Heart left ventricle (tissue), 16 donors: Measurements from ENCODE around the gene HS3ST1. TPM values are rescaled to one million over a fixed set of nuclear protein-coding genes. Genes with fewer than 3 reads are reported as not detected.

Source experiments
- ATAC-seq, 4 donors: fragments of 200-7000 bp; cut with Tn5 transposase; one replicate each; pipeline ENCODE4 v1.9.1; 2020 to 2022; ENCODE audit warnings: moderate library complexity in 4 of 4, mild to moderate bottlenecking in 3 of 4, moderate number of reproducible peaks in 1 of 4
- DNase-seq, 5 donors: peaks; one replicate each; pipeline ENCODE4 v3.0.0-alpha.2; 2020
- H3K27ac ChIP-seq, 12 donors: fragments of 200-600 bp; sonication (generic) in 4 of 12; one replicate each; pipeline versions ENCODE4 v1.5.0 to v1.8.0; 2016 to 2022; ENCODE audit warnings: mild to moderate bottlenecking in 2 of 12
- H3K27me3 ChIP-seq, 9 donors: fragments of 200-600 bp; sonication (generic) in 2 of 9; one replicate each; pipeline versions ENCODE4 v1.5.1 to v1.8.0; 2016 to 2022; ENCODE audit warnings: mild to moderate bottlenecking in 3 of 9
- H3K36me3 ChIP-seq, 9 donors: fragments of 200-600 bp; sonication (generic) in 2 of 9; one replicate each; pipeline versions ENCODE4 v1.5.0 to v1.8.0; 2018 to 2022; ENCODE audit warnings: mild to moderate bottlenecking in 2 of 9
- H3K4me1 ChIP-seq, 12 donors: fragments of 200-600 bp; sonication (generic) in 4 of 12; one replicate each; pipeline versions ENCODE4 v1.5.0 to v1.8.0; 2016 to 2022; ENCODE audit warnings: mild to moderate bottlenecking in 3 of 12
- H3K4me3 ChIP-seq, 12 donors: fragments of 200-600 bp; sonication (generic) in 4 of 12; one replicate each; pipeline versions ENCODE4 v1.5.0 to v1.8.0; 2017 to 2022; ENCODE audit warnings: mild to moderate bottlenecking in 9 of 12, moderate library complexity in 4 of 12
- H3K9me3 ChIP-seq, 12 donors: fragments of 200-600 bp; sonication (generic) in 4 of 12; one replicate each; pipeline versions ENCODE4 v1.5.0 to v1.8.0; 2016 to 2022; ENCODE audit warnings: mild to moderate bottlenecking in 1 of 12
- POLR2A ChIP-seq, 2 donors: fragments of 450-650 bp; IDR thresholded peaks; one replicate each; pipeline ENCODE4 v1.6.1; 2017; ENCODE audit warnings: antibody characterized with exemption in 2 of 2, mild to moderate bottlenecking in 2 of 2, moderate library complexity in 2 of 2
- WGBS, 4 donors: extraction: QIAGEN DNeasy Blood & Tissue Kit in 2 of 4; methylation state at CpG; one replicate each; pipeline versions ENCODE4 v1.1.5 to v1.1.7; 2013 to 2018; 5-methylcytosine and 5-hydroxymethylcytosine counted together
- intact Hi-C, 10 donors: fragments of 100-400 bp; cut with DNase I; formaldehyde crosslinking; loops; one replicate each; pipeline versions ENCODE4 v1.11.1 to v1.14.2; 2022
- polyA plus RNA-seq, 2 donors: library from polyadenylated mRNA; stranded (reverse); fragments of 200-250 nt; gene quantifications; one replicate each; pipeline ENCODE4 v1.2.3, GENCODE V29; 2013
- total RNA-seq, 9 donors: library from RNA; depleted of rRNA in 2 of 9; stranded (reverse); fragments of >200 nt in 2 of 9; fragmentation: NEBNext Ultra II Directional in 3 of 9; extraction: Animal tissue kit (Norgen Biotek cat#: 25700) in 3 of 9; gene quantifications; one replicate each; pipeline versions ENCODE4 v1.1.0 to v1.2.4, GENCODE V29; 2016 to 2023
- TF ChIP-seq, protein P1 (sequence below), 12 donors: fragments of 200-600 bp; sonication (generic) in 4 of 12; IDR thresholded peaks; one replicate each; pipeline versions ENCODE4 v1.5.0 to v1.8.0; 2018 to 2022; ENCODE audit warnings: antibody characterized with exemption in 12 of 12, mild to moderate bottlenecking in 5 of 12
- donor health status: ischemic (EF 13 %, LVEDD 7.1; RV severe dilation, severe dysfunction).
- donor health status: healthy with polysubstance abuse.
- donor health status: DM: no; HTN: yes; CAD: no.
- donor health status: DM: no; HTN: no; CAD: no.
- donor health status: ischemic (EF 25% LVEDD 6.9; RV normal size, moderate dysfunction).
- donor health status: ischemic (EF 25% LVEDD 5.7; RV mildly dilated, moderate dysfunction).
- donor health status: healthy.
- donor health status: DM: yes; HTN: yes; CAD: no.
- donor health status: ischemic (EF 35%, LVEDD 5.7; RV mildly dilated, moderate dysfunction).
- donor health status: nonischemic (EF 11% LVEDD 7.7; RV severe dilation, severe dysfunction).
- donor health status: DM: yes; HTN: yes; CAD: no.
- donor health status: PGD.
- donor health status: ischemic (EF 29% LVEDD 5.4; RV normal size, mild dysfunction).
- donor health status: nonischemic (EF 23%, LVEDD 6.1; RV moderate dilation, normal function).

The HS3ST1 gene
- total and polyA plus RNA-seq, 11 donors = 0.30 to 2.5 (median 1.1) TPM

GRCh38 chr4:11355226-11355625 lies 73.5 kb downstream of the HS3ST1 start:
- DNase-seq (no peak), ATAC-seq (no peak)
- intact Hi-C loops = loop anchor here in 1 of 10 donors (5.0 kb wide), 1 partner anchor 112 kb away; no protein-coding TSS in a partner anchor
- no peaks in the 10 kb centered on the region for H3K4me1 ChIP-seq
- no peaks in the 10 kb centered on the region for H3K9me3 ChIP-seq
- no peak overlapping the region for H3K27ac ChIP-seq
- WGBS, 4 donors = 73 to 86% (median 83%) methylated on average over 8 of the region's 8 CpGs
- H3K27me3 ChIP-seq = peaks cover 0 to 4% (median 0%) of the 10 kb centered on the region in 9 donors
- H3K4me3 ChIP-seq = no peak overlapping the region
- no peak for TF ChIP-seq POLR2A (IDR thresholded peaks at IDR 0.05)
- TF ChIP-seq, protein P1, sequence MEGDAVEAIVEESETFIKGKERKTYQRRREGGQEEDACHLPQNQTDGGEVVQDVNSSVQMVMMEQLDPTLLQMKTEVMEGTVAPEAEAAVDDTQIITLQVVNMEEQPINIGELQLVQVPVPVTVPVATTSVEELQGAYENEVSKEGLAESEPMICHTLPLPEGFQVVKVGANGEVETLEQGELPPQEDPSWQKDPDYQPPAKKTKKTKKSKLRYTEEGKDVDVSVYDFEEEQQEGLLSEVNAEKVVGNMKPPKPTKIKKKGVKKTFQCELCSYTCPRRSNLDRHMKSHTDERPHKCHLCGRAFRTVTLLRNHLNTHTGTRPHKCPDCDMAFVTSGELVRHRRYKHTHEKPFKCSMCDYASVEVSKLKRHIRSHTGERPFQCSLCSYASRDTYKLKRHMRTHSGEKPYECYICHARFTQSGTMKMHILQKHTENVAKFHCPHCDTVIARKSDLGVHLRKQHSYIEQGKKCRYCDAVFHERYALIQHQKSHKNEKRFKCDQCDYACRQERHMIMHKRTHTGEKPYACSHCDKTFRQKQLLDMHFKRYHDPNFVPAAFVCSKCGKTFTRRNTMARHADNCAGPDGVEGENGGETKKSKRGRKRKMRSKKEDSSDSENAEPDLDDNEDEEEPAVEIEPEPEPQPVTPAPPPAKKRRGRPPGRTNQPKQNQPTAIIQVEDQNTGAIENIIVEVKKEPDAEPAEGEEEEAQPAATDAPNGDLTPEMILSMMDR (IDR thresholded peaks at IDR 0.05) = no peak
- H3K36me3 ChIP-seq = no peaks in the 10 kb centered on the region

- WGBS, 4 donors = 69 to 75% (median 72%) methylated on average over 5 of the region's 5 CpGs
- no peak for ATAC-seq
- intact Hi-C loops = no loop called here
Measured at GRCh38 chr4:11354531-11354930, 74.2 kb downstream of the HS3ST1 start.

GRCh38 chr4:11348449-11349088 lies 80.1 kb downstream of the HS3ST1 start:
- TF ChIP-seq, protein P1 (IDR thresholded peaks at IDR 0.05) = no peak
- Histone ChIP-seq H3K27me3 (no peaks in the 10 kb centered on the region), H3K4me1 (no peaks in the 10 kb centered on the region), H3K4me3 (no peak overlapping the region), H3K27ac (no peak overlapping the region), H3K36me3 (no peaks in the 10 kb centered on the region), H3K9me3 (no peaks in the 10 kb centered on the region)
- WGBS, 4 donors = 59 to 66% (median 65%) methylated on average over 3 of the region's 3 CpGs
- intact Hi-C loops = no loop called here
- no peak for DNase-seq
- ATAC-seq = no peak

More at GRCh38 chr4:11354531-11354930, 74.2 kb downstream of the HS3ST1 start:
- Histone ChIP-seq H3K27ac (no peak overlapping the region), H3K36me3 (no peaks in the 10 kb centered on the region), H3K4me1 (no peaks in the 10 kb centered on the region), H3K4me3 (no peak overlapping the region), H3K9me3 (no peaks in the 10 kb centered on the region), H3K27me3 (peaks cover 0 to 4% (median 0%) of the 10 kb centered on the region in 9 donors)
- DNase-seq = no peak
- TF ChIP-seq, protein P1 (IDR thresholded peaks at IDR 0.05) = no peak
- TF ChIP-seq POLR2A (IDR thresholded peaks at IDR 0.05) = no peak

- no peaks in the 10 kb centered on the region for H3K36me3 ChIP-seq
- TF ChIP-seq, protein P1 (IDR thresholded peaks at IDR 0.05) = no peak
- no peak for TF ChIP-seq POLR2A (IDR thresholded peaks at IDR 0.05)
- DNase-seq = no peak
- H3K4me3 ChIP-seq = no peak overlapping the region
- no peaks in the 10 kb centered on the region for H3K27me3 ChIP-seq
- no peaks in the 10 kb centered on the region for H3K4me1 ChIP-seq
- 60 to 71% (median 63%) methylated on average over 2 of the region's 2 CpGs for WGBS, 4 donors
- ATAC-seq = no peak
- H3K27ac ChIP-seq = no peak overlapping the region
- intact Hi-C loops = no loop called here
- no peaks in the 10 kb centered on the region for H3K9me3 ChIP-seq
Measured at GRCh38 chr4:11344916-11345315, 83.8 kb downstream of the HS3ST1 start.
